GM18909 (cell line): ENCODE results near the gene TMPRSS4.

Experiments
- ATAC-seq: cut with Tn5 transposase; IDR thresholded peaks from one replicate; pipeline ENCODE4 v1.9.1; 2021; ENCODE audit warnings: mild to moderate bottlenecking; ENCODE audit not compliant: unreplicated experiment, poor library complexity

Gene TMPRSS4

DNA sequence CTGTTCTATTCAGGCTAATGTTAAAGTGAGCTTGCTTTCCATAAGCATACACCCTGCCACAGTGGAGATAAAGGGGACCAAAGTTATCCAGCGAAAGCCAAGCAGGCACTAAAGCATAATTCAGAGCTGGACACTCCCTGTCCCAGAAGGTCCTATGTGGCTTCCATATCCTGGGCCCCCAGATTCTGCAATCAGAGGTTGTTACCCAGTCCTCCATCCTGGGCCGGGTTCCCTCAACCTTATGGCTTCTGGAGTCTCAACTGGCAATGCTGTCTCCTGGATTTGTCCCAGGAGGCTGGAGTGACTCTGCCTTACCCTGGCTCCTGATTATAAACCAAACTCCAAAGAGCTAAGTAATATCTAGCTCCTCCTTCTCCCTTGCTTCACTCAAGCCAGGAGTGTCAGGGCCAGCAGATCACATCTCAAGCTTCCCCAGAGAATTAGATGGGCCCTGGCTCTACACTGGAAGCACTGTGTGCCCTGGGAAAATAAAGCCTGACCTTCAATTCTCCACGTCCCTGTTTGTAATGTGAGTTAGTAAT lies 23.9 kb downstream of the TMPRSS4 start:
- no peak for ATAC-seq

DNA sequence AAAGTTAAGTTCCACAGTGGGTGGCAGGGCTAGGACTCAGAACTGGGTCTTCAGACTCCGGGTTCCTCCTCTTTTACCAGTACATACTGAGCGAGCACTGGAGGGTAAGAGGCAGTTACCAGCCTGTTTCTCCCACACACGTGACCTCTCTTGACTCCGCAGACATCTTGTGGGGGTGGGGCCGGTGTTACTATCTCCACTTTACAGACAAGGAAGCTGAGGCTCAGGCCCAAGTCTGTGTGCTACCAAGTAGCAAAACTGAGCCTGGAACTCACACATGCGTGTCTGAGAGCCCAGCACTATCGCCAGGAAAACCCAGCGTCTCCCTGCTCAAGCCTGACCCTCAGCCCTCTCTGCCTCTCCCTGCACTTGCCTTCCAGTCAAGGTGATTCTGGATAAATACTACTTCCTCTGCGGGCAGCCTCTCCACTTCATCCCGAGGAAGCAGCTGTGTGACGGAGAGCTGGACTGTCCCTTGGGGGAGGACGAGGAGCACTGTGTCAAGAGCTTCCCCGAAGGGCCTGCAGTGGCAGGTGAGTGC lies 25.9 kb downstream of the TMPRSS4 start:
- ATAC-seq: no peak

DNA sequence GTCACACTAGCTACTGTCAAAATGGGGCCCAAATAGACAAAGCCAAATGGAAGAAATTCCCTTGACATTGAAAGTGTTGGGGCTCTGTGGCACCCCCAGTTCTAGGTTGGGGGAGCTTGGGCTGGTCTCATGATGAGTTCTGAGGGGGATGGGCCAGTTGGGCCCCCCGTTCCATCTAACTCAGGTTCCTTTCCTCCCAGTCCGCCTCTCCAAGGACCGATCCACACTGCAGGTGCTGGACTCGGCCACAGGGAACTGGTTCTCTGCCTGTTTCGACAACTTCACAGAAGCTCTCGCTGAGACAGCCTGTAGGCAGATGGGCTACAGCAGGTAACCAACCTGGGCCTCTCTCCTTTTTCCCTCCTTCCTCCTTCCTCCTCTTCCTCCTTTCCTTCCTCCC lies 27.6 kb downstream of the TMPRSS4 start:
- ATAC-seq: no peak

DNA sequence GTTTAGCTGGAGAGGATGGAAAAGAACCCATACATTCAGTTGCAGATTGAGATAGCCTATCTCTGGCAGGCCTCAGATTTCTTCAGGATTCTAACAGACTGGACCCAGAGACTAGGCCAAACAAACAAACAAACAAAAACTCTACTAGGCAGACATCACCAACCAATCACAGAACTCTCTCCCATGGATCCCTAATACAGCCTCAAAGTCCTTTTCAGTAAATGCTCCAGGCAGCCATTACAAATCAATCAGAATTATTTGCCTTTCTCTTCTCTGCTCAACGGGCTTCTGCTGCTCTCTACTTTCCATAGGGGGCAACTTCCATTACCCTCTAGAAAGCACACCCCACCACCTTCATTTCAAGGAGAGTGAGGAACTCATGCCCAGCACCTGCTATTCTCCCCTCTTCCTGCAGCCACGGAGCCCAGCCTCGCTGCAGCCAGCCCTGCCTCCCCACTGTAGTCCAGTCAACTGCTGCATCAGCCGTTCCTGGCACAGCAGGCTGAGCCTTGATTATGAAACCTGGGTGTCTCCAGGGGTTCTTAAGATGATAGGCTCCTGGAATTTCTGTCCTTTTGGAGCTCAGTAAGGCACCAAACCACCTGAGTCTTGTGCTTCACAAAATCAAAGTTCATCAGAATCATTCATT lies 28.9 kb downstream of the TMPRSS4 start:
- ATAC-seq: no peak

DNA sequence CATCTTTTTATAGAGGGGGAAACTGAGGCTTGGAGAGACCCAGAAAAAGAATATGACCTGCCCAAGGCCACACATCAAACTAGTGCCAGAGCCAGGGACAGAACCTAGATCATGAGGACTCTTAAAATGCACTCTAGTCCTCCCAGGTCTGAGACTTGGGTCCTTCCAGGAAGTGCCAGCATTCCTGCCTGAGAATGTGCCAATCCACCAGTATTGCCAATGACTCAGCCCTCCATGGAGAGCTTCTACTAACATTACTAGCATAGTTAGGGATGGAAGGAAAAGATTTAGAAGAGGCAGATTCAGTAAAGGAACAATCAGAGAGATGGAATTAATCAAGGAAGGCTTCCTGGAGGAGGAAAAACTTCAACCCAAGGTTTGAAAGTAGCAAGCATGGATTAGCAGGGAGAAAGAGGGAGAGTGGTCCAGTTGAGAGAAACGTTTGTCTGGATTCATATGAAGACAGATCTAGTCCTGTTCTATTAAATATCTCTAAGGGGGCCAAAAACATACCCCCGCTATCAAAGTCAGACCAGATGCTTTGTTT lies 30.0 kb downstream of the TMPRSS4 start:
- ATAC-seq: no peak

DNA sequence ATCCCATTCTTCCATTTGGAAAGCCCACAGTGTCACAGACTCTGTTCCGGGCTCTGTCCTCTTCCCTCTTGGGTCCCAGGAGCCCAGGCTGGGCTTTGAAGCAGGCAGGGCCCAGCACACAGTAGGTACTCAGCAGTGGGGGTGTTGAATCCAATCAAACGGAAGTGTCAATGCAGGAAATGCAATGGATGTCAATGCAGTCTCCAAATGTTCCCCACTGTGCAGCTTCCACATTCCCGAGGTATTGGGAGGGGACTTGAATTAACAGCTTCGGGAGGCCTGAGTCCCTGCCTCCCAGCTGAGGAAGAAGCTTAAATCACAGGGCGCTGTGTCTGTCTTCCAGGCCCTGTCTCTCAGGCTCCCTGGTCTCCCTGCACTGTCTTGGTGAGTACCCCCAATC lies 31.6 kb downstream of the TMPRSS4 start:
- ATAC-seq: no peak

DNA sequence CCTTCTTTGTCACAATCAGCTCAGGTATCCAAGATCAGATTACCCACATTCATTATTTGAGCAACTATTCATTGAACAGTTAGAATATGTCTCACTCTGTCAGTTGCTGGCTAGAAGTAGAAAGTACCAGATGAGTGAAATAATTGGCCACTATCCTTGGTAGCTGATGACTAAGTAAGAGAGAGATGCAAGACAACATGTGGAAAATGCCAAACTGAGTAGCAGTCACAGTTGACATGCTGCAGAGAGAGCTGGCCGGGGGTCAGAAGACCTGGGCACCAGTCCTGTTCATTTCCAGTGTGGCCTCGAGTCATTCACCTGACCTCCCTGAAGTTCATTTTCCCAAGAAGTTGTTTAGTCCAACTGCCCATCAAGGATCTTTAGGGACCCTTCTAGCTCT lies 32.4 kb downstream of the TMPRSS4 start:
- ATAC-seq: no peak

DNA sequence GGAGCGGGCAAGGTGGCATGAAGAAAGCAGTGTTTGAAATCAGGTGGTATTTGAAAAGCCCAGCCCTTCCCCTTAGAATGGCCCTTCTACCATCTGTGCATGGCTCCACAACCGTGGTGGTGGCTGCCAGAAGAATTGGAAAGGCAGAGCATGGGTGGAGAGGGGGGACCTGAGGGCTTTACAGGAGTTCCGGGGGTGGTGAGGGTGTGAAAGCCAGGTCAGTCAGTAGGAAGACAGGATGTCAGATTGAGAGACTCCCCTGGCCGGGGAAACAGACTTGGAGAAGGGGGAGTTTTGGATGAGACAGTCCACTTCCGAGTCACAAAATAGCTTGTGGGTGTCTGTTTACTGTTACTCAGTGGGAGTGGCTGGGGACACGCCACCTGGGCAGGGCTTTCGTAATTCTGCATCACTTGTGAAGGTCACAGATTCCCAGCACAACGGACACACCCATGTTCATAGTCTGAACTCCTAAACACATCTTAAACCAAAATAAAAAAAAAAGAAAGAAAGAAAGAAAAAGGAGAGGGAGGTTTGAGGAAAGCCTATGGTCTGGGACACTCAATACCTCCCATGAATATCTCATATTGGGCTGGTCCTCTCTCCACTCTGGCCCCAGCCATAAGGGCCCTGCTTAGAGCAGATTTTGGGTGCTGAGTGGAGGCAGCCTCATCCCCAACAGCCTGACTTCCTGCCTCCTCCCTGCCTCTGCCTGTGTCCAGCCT lies 34.3 kb downstream of the TMPRSS4 start:
- no peak for ATAC-seq

DNA sequence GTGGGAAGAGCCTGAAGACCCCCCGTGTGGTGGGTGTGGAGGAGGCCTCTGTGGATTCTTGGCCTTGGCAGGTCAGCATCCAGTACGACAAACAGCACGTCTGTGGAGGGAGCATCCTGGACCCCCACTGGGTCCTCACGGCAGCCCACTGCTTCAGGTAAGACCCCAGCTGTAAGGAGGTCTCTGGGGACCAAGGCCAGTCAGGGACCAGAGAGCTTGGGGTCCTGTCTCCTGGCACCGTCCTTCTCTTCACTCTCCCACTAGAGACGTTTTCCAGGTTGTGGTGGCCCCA lies 34.8 kb downstream of the TMPRSS4 start:
- no peak for ATAC-seq

DNA sequence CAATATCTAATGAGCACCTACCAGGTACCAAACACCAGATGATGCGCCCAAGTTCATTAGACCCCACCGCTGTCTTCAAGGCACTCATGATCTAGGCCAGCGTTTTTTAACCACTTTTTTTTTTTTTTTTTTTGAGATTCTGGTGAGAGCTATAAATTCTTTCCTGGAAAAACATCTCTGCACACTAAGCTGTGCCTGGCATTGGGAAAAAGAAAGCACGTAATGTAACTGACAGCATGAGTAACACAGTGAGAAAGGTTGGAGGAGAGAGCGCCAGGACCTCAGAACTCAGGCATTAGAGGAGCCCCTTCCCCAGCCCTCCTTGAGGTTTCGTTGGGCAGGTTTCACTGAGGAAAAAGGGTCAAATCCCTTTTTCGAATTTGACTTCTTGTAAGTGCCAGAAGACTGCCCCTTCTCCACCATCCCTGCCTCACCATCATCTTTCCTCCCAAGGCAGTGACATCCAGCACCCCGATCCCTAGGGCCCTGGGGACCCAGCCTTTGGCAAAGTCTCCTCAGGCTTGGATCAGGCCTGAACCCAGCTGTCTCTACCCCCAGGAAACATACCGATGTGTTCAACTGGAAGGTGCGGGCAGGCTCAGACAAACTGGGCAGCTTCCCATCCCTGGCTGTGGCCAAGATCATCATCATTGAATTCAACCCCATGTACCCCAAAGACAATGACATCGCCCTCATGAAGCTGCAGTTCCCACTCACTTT lies 36.0 kb downstream of the TMPRSS4 start:
- ATAC-seq: no peak

DNA sequence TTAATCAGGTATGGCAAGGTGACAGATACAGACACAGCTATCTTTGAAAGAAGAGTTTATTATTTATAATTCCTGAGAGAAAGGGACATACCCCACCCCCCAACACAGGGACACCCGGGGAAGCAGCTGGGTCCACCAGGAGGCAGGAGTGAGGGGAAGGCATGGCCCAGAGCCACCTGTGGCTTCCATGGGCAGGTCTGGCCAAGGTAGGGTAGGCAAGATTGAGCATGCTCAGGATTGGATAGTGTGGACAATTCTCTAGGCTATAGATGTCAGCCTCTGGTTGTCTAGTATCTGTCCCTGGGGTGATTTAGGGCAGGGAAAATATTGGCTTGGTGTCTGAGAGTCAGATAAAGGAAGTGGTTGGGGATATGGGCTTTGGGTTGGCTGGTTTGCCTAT lies 37.4 kb downstream of the TMPRSS4 start:
- no peak for ATAC-seq

DNA sequence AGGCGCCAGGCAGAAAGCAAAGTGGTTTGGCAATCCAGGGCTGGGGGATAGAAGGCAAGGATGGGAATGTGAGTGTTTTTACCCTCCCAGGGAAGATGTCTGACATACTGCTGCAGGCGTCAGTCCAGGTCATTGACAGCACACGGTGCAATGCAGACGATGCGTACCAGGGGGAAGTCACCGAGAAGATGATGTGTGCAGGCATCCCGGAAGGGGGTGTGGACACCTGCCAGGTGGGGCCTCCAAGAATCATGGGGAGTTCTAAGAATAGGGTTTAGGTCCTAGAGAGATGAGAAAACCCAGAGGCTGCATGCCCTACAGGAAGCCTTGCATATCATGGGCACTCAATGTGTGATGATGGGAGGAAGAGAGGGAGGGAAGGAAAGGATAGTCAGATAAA lies 38.2 kb downstream of the TMPRSS4 start:
- no peak for ATAC-seq

DNA sequence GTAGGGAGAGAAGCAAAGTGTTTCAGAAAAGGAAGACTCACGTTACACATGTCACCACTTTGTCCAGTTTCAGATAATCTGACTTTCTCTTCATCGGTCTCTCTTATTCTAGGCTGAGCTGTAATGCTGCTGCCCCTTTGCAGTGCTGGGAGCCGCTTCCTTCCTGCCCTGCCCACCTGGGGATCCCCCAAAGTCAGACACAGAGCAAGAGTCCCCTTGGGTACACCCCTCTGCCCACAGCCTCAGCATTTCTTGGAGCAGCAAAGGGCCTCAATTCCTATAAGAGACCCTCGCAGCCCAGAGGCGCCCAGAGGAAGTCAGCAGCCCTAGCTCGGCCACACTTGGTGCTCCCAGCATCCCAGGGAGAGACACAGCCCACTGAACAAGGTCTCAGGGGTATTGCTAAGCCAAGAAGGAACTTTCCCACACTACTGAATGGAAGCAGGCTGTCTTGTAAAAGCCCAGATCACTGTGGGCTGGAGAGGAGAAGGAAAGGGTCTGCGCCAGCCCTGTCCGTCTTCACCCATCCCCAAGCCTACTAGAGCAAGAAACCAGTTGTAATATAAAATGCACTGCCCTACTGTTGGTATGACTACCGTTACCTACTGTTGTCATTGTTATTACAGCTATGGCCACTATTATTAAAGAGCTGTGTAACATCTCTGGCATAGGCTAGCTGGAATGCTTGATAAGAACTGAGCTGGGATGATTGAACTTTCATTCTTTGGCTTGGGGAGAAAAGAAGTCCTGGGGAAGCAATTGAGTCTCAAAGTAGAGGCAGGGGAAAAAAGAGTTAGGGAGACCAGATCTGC lies 41.1 kb downstream of the TMPRSS4 start:
- ATAC-seq: no peak

DNA sequence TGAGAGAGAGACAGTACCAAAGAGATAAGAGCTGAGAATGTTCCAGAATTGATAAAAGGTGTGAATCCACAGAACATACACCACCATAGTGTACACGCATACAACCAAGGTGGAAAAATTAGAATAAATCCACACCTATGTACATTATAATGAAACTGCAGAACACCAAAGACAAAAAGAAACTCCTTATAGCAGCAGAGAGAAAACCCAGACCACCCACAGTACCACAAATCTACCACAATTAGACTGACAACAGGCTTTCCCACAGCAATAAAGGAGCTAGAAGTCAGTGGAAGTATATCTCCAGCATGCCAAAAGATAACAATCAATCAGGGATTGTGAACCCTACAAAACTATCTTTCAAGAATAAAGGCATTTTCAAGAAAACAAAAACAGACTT lies 43.9 kb downstream of the TMPRSS4 start:
- ATAC-seq: no peak

DNA sequence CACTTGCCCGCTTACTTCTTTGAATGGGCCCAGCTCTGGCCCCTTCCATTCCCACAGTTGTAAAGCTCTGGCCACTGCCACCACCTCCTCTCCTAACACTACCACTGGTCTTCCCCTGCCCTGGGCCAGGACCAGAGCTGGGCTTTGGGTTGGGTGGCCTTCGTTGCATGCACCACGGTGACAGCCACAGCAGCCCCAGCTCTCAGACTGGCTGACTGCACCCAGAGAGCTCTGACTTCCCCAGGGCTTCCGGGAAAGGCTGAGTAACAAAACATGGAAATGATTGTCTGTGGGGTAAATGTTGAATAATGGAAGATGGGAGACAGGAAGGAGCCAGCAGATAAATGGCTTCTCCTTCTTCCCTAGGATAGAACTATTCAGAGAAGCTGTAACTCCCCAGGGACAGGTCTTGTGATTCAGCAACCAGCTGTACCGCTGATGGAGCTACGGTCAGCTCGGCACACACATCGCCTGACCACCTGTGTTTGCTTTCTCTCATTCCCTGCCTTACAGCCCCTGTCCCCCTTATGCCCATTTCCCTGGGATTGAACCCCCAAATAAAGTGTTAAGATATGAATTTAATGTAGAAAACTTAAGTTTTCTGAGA lies 48.2 kb downstream of the TMPRSS4 start:
- ATAC-seq: no peak

DNA sequence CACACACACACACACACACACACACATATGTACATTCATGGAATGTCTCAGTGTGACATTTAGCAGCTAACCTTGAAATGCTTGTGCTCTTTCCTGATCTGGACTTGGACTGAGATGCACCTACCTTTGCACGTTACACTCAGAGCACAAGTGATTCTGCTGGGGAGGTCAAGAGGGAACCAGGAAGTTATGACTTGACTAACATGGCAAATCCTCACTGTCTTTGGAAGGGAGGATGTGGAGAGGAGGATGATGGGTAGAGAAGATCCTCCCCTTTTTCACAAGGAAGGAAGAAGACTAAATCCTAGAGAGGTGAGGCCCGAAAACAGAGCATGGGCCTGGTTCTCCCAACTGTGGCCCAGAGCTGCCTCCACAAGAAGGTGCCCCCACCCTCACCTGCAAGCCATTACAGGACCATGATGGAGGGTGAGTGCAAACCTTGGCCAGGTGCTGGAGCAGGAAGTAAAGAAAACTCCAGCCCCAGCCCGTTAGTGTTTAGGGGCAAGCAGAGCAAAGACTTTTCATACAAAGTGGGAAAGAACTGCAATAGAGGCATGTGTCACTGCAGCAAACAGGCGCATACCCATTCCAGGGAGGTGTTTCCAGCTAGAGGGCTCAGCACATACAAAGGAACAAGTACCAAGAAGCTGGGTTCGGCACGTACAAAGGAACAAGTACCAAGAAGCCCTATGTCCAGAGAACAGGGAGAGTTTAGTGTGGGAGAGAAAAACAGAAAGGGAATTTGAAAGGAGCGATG lies 49.4 kb downstream of the TMPRSS4 start:
- ATAC-seq: no peak

DNA sequence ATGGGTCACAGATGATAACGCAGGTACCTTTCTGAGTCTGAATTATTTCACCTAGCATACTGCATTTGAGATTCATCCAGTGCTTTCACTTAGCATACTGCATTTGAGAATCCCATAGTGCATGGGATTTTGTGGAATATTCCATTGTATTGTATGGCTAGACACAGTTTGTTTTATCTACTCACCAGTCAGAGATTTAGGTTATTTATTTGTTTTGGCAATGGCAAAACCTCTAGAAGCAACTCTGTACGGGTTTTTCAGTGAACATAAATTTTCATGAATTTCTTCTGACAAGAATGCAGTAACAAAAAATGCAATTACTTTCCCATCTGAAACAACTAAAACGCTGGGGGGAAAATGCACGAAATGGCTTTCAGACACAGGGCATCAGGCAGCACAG lies 51.4 kb downstream of the TMPRSS4 start:
- no peak for ATAC-seq

DNA sequence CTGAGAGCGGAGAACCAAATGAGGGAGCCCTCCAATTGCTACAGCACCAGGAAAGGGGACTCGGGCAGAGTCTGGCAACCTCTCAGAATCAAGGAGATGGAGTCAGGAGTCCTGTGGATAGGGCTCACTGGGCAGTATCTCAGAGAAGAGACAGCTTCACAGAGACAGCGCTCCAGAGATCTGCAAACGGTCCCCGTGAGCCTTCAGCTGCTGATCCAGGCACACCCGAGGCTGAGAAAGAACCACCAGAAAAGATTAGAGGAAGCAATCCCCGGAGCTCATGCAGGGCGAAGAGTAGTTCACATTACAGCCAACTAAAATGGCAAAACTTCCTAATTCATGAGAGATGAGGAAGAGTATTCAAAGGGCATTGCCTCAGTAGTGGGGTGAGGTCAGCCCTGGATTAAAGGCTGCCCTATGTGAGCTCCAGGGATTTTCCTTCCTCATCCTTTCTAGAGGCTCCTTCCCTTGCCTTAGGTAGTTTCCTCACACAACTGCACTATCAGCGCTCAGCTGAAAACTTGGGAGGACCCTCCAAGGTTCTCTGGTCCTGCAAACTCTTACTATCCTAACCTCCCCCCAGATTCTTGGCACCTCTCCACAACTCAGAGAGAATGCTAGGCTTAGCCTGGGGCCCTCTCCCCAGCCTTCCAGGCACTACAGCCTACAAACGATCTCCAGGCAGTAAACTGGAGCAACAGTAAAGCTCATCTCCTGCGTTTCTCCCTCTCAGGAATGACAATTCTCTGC lies 52.0 kb downstream of the TMPRSS4 start:
- ATAC-seq: no peak
